Activated naive CD8-positive, alpha-beta T cell treated with anti-CD3 and anti-CD28 coated beads, Interleukin-2, amount 10 ng/mL, durations not matched to agents 7 days and 5 days (primary cell): Measurements from ENCODE around the gene ST3GAL2. TPM values are rescaled to one million over a fixed set of nuclear protein-coding genes. Genes with fewer than 3 reads are reported as not detected.
A peak's percentile ranks its signal among the peaks of the same experiment; 100 is the strongest.

Experiments used
- ATAC-seq: fragments of 150-1000 bp; cut with Tn5 transposase; one replicate; pipeline ENCODE4 v1.10.0; 2021; ENCODE audit warnings: low read depth, moderate library complexity
- POLR2A ChIA-PET: fragments of 350-600 bp; sonication (Branson Sonifier 250); formaldehyde crosslinking; loops from one replicate; lab custom pipeline; 2021; ENCODE audit warnings: antibody characterized with exemption; lab: Charles Lee
- DNase-seq: peaks from one replicate; pipeline ENCODE4 v3.0.0; 2021
- H3K27ac Mint-ChIP-seq: one replicate; pipeline ENCODE4 v1.8.0; 2022; ENCODE audit warnings: mild to moderate bottlenecking, mixed read lengths
- H3K27me3 Mint-ChIP-seq: one replicate; pipeline ENCODE4 v1.8.0; 2022; ENCODE audit warnings: mild to moderate bottlenecking, moderate library complexity, mixed read lengths
- H3K36me3 Mint-ChIP-seq: one replicate; pipeline ENCODE4 v1.8.0; 2021; ENCODE audit warnings: mild to moderate bottlenecking, mixed read lengths
- H3K4me1 Mint-ChIP-seq: one replicate; pipeline ENCODE4 v1.8.0; 2021; ENCODE audit warnings: mixed read lengths
- H3K4me3 Mint-ChIP-seq: one replicate; pipeline ENCODE4 v1.8.0; 2022; ENCODE audit warnings: mild to moderate bottlenecking, moderate library complexity, mixed read lengths
- H3K9me3 Mint-ChIP-seq: one replicate; pipeline ENCODE4 v1.8.0; 2021; ENCODE audit warnings: mixed read lengths
- total RNA-seq, 2 experiments: library from RNA; stranded (reverse); gene quantifications; one replicate each; pipeline ENCODE4 v1.2.3, GENCODE V29; 2021

ST3GAL2 gene, protein sequence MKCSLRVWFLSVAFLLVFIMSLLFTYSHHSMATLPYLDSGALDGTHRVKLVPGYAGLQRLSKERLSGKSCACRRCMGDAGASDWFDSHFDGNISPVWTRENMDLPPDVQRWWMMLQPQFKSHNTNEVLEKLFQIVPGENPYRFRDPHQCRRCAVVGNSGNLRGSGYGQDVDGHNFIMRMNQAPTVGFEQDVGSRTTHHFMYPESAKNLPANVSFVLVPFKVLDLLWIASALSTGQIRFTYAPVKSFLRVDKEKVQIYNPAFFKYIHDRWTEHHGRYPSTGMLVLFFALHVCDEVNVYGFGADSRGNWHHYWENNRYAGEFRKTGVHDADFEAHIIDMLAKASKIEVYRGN
- total RNA-seq, result 10 to 100 TPM; 31.9 to 38.6 TPM

DNA sequence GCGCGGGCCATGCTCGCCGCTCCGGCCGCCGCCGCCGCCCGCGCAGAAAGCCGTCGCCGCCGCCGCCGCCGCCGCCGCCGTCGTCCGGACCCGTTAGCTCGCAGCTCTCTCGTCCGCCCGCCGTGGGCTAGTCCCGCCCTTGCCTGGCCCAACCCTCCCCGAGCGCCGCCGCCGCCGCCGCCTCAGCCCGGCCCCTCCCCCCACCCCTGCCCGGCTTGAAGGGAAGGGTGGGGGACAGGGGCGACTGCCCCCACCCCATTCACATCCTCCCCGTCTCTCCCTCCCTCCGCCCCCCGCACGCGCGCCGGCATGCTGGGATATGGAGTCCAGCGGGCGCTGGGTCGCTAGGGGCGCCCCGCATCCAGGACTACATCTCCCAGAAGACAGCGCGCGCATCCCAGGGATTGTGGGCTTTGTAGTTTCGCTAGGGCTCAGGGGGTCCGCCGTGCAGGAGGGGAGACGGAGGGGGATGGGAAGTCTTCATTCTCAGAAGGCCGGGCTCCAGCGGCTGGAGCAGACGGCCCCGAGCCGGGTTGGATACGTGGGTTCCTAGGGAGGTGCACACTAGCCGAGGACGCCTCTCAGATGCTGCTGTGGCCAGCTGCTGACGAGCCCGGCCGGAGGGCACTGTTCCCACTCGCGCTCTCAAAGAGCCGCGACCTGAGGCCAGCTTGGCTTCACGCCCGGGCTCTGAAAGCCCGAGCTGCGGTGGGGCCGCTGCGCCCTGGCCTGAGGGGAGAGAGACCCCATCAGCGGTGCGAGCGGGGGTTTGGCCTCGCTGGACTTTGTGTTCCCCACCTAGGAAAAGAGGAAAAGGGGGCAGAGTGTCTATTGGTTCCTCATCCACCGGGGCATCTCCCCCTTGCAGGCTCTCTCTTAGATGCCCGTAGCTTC lies at the start of gene ST3GAL2:
Gene ST3GAL2 (minus strand): TSS at position 132 of the 894 bp plus-strand sequence. CDS start 40,570 bp downstream, outside the sequence.
- H3K4me3 Mint-ChIP-seq, result peak within 1 kb of the TSS; percentile 95
- POLR2A ChIA-PET, result interaction anchor here (1.7 to 3.1 kb wide), 6 partner anchors 15 to 92 kb away, joined by 6 to 32 read pairs (median 10); partner anchors contain the start of genes DDX19A and FCSK
- H3K4me1 Mint-ChIP-seq, result peaks cover 28% of the 10 kb centered on the region
- ATAC-seq, result peak; percentile 94
- no peaks in the 10 kb centered on the region for H3K27me3 Mint-ChIP-seq
- peak; percentile 93 for DNase-seq
- H3K9me3 Mint-ChIP-seq, result no peaks in the 10 kb centered on the region
- peaks cover 4% of the 10 kb centered on the region for H3K36me3 Mint-ChIP-seq
- H3K27ac Mint-ChIP-seq, result peak within 1 kb of the TSS; percentile 93

DNA sequence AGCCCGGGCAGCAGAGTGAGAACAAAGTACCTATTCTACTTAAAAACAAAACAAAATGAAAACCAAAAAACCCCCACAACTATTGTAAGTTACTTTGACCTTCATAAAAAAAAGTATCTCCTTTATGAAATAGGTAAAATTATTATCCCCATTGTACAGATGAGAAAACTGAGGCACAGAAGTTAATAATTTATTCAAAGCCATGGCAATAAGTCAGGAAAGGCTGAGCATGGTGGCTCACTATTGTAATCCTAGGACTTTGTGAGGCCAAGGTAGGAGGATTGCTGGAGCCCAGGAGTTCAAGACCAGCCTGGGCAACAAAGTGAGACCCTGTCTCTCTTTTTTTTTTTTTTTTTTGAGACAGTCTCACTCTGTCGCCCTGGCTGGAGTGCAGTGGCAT lies 46.0 kb upstream of the ST3GAL2 start:
- H3K36me3 Mint-ChIP-seq, result peaks cover 12% of the 10 kb centered on the region
- DNase-seq (no peak), ATAC-seq (no peak)
- no peak overlapping the region for H3K4me3 Mint-ChIP-seq
- no peaks in the 10 kb centered on the region for H3K9me3 Mint-ChIP-seq
- H3K27me3 Mint-ChIP-seq, result no peaks in the 10 kb centered on the region
- no peak overlapping the region for H3K27ac Mint-ChIP-seq
- H3K4me1 Mint-ChIP-seq, result no peaks in the 10 kb centered on the region
- POLR2A ChIA-PET, result interaction anchor here (0.7 to 1.0 kb wide), 2 partner anchors 104 to 196 kb away, joined by 3 to 4 read pairs; partner anchors contain the start of gene AARS1

DNA sequence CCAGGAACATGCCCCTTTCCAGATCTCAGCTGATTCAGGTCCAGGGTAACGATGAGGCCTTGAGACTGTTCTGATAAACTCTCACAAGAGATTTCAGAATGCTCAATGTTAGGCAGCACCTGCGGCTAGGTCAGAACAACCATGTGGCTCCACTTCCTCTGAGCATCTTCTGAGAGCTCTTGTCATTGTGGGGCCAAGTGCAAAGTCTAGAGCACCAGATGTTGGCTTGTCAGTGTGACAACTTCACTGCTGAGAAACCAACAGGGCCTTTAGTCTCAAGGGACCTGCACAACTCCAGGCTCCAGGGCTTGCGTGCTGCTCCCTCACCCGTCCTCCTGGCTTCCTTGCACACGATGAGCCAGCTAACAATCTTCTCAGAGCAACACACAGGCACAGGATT lies 44.5 kb upstream of the ST3GAL2 start:
- DNase-seq (no peak), ATAC-seq (no peak)
- no peak overlapping the region for H3K4me3 Mint-ChIP-seq
- peaks cover 10% of the 10 kb centered on the region for H3K36me3 Mint-ChIP-seq
- POLR2A ChIA-PET, result interaction anchor here (0.6 kb wide), 2 partner anchors 8 to 52 kb away, joined by 4 to 5 read pairs; no protein-coding TSS in a partner anchor
- no peaks in the 10 kb centered on the region for H3K27me3 Mint-ChIP-seq
- no peak overlapping the region for H3K27ac Mint-ChIP-seq
- H3K9me3 Mint-ChIP-seq, result no peaks in the 10 kb centered on the region
- H3K4me1 Mint-ChIP-seq, result peaks cover 5% of the 10 kb centered on the region

DNA sequence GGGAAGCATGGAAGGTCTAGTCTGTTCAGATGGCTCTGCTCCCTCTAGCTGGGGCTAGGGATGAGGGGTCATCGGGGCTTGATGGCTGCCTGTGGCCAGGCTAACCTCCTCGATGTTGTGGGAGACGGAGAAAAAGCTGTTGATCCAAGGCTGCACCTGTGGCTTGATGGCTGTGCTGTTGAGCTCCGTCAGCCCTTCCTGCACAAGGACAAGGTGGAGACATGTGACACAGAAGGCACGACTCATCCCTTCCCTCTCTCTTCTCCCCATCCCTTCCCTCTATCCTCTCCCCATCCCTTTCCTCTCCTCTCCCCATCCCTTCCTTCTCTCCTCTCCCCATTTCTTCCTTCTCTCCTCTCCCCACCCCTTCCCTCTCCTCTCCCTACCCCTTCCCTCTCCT lies 43.7 kb upstream of the ST3GAL2 start:
- no peak overlapping the region for H3K4me3 Mint-ChIP-seq
- no peak for DNase-seq
- POLR2A ChIA-PET, result no interaction called here
- no peak overlapping the region for H3K27ac Mint-ChIP-seq
- no peaks in the 10 kb centered on the region for H3K27me3 Mint-ChIP-seq
- ATAC-seq, result no peak
- no peaks in the 10 kb centered on the region for H3K9me3 Mint-ChIP-seq
- H3K36me3 Mint-ChIP-seq, result peaks cover 10% of the 10 kb centered on the region
- H3K4me1 Mint-ChIP-seq, result peaks cover 5% of the 10 kb centered on the region

DNA sequence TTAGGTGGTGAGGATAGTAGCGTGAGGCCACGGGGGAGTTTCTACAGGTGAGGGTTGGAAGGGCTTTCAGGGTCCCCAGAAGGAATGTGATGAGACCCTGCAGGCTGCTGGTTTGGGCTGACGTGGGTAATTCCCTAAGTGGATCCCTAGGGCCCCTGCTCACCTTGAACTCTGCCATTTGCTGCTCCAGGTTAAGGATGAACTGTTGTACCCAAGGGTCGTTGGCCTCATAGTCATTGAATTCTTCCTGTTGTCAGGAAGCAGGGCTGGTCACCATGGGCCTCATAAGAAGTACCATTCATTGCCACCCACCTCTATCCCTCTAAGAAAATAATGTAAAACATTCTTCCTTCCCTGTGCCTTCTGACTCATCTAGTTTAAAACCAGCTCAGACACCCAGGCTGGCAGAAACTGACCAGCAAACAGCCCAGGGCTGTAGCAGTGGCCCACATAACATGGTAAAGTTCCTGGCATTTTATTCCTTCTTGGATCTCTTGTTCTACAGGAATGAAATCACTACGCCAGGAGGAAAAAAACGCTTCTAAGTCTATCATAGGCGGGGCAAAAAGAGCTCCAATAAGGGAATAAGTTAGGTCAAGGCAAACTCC lies 43.1 kb upstream of the ST3GAL2 start:
- no peak for DNase-seq
- POLR2A ChIA-PET, result no interaction called here
- H3K4me3 Mint-ChIP-seq, result no peak overlapping the region
- ATAC-seq, result no peak
- H3K27ac Mint-ChIP-seq, result no peak overlapping the region
- H3K36me3 Mint-ChIP-seq, result peaks cover 10% of the 10 kb centered on the region
- H3K4me1 Mint-ChIP-seq, result peaks cover 8% of the 10 kb centered on the region
- H3K27me3 Mint-ChIP-seq, result no peaks in the 10 kb centered on the region
- no peaks in the 10 kb centered on the region for H3K9me3 Mint-ChIP-seq

DNA sequence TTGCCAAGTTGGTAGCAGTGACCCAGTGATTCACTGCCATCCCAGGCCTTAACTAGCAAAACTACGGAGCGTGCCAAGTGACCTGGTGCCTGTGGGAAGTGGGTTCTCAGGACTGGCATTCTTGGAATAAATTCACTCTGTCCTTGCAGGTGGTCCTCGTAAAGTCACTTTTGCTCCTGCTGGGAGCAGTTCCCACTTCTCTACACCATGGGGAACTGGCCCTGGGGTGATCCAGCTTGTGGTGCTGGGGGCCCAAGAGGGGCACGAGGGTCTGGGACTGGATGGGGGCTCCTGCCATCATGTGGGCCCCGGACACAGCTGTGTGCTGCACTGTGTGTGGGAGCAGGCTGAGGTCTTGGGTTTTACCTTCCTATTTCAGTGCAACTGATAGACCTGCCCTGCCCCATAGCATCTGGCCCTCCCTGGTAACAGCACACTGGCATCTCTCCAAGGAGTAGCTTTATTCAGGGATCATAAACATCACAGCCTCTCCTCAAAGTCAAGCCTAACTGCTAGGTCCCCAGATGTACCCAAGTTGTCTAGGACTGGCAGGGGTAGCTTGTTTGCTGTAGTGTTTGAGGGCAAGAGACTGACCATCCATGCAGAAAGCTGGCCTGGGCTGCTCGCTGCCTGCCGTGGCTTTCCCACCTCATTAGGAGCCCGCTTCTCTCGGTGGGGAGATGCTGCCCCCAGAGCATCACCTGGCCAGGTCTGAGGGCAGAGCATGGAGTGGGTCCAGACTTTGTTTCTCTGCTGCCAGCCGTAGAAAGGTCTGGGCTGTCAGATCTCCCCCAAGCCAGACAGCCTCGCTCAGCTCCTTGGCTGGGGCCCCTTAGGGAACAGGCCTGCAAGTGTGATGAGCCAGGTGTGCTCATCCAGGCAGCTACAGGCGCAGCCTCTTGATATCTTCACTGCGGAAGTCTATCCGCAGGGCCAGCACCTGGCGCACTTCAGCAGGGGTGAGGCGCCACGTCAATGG lies 41.5 kb upstream of the ST3GAL2 start:
- no peak for ATAC-seq
- Mint-ChIP-seq H3K9me3 (no peaks in the 10 kb centered on the region), H3K4me1 (peaks cover 14% of the 10 kb centered on the region), H3K4me3 (no peak overlapping the region), H3K27me3 (no peaks in the 10 kb centered on the region), H3K36me3 (peaks cover 3% of the 10 kb centered on the region), H3K27ac (no peak overlapping the region)
- DNase-seq, result no peak
- POLR2A ChIA-PET, result interaction anchor here (0.7 to 1.3 kb wide), 2 partner anchors 11 to 182 kb away, joined by 3 read pairs; partner anchors contain the start of gene DDX19B

DNA sequence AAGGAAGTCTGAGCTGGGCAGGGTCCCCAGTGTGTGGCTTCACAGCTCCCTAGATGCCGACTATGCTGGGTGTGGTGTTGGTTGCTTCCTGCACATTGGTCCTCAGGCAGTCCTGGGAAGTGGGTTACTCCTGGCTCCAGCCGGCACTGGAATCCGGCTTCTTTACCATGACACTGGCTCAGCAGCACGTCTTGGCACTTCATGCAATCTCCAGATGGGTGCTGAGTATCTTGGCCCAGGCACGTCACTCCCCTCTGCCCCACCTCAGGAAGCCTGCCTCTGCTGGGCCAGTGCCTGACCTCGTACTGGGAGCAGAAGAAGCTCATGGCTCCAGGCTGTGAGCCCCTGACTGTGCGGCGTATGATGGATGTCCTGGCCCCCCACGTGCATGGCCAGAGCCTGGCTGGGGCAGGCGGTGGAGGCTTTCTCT lies 40.0 kb upstream of the ST3GAL2 start:
- POLR2A ChIA-PET, result interaction anchor here (1.1 kb wide), 1 partner anchor 99 kb away, joined by 3 read pairs; no protein-coding TSS in a partner anchor
- no peaks in the 10 kb centered on the region for H3K9me3 Mint-ChIP-seq
- H3K4me3 Mint-ChIP-seq, result no peak overlapping the region
- H3K27ac Mint-ChIP-seq, result peak overlapping the region; percentile 51
- peaks cover 14% of the 10 kb centered on the region for H3K4me1 Mint-ChIP-seq
- H3K27me3 Mint-ChIP-seq, result no peaks in the 10 kb centered on the region
- DNase-seq, result no peak
- peaks cover 2% of the 10 kb centered on the region for H3K36me3 Mint-ChIP-seq
- ATAC-seq, result no peak

DNA sequence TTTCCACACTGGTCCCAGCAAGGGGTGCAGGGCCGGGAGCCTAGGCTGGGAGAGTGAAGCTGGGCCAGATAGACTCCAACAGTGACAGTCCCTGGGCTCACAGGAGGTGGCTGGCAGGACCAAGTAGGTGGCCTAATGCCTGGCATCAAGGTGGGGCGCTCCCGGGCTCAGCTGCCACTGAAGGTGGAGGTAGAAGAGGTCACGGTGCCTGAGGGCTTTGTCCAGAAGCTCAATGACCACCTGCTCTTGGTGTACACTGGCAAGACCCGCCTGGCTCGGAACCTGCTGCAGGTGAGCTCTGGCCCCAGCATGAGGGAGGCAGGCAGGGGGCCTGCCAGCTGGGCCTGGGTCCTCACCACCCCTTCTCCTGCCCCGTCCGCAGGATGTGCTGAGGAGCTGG lies 39.3 kb upstream of the ST3GAL2 start:
- Mint-ChIP-seq H3K9me3 (no peaks in the 10 kb centered on the region), H3K27me3 (no peaks in the 10 kb centered on the region), H3K27ac (peak overlapping the region; percentile 76), H3K4me1 (peaks cover 14% of the 10 kb centered on the region), H3K4me3 (no peak overlapping the region), H3K36me3 (peaks cover under 1% of the 10 kb centered on the region)
- DNase-seq, result no peak
- POLR2A ChIA-PET, result interaction anchor here (0.8 to 1.1 kb wide), 2 partner anchors 97 to 99 kb away, joined by 3 read pairs; no protein-coding TSS in a partner anchor
- no peak for ATAC-seq

DNA sequence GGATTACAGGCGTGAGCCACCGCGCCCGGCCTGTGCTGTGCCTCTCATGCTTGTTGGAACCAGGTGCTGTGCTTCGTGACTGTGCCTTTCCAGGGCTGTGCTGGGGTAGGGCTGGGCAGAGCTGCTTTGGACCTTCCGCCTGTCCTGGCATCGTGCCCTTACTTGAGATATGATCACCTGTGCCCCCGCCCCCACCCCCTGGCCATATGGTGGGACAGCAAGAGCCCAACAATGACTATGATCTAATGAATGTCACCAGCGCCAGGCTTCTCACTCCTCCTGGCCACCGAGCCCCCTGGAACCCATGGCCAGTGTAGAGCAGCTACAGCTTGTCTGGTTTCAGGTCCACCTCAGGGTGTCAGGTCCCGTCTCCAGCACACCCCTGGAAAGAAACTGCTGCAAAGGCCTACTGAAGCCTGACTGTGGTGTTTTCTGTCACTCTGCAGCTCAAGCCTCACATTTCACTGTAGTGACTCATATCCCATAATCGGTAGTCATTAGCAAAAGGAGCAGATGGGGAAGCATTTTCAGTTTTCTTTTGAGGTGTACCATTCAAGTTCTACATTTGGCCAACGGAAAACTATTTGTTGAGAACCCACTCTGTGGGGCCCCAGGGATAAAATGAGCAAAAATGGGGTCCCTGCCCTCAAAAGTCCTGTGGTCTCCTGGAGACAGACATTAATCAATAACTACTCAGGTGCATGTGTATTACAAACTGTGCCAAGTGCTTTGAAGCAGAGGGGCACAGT lies 37.5 kb upstream of the ST3GAL2 start:
- Mint-ChIP-seq H3K27ac (peak overlapping the region; percentile 79), H3K36me3 (no peaks in the 10 kb centered on the region), H3K9me3 (no peaks in the 10 kb centered on the region), H3K4me3 (no peak overlapping the region), H3K27me3 (no peaks in the 10 kb centered on the region), H3K4me1 (peaks cover 14% of the 10 kb centered on the region)
- POLR2A ChIA-PET, result interaction anchor here (0.8 kb wide), 1 partner anchor 10 kb away, joined by 3 read pairs; no protein-coding TSS in a partner anchor
- DNase-seq (no peak), ATAC-seq (peak; percentile 81)

DNA sequence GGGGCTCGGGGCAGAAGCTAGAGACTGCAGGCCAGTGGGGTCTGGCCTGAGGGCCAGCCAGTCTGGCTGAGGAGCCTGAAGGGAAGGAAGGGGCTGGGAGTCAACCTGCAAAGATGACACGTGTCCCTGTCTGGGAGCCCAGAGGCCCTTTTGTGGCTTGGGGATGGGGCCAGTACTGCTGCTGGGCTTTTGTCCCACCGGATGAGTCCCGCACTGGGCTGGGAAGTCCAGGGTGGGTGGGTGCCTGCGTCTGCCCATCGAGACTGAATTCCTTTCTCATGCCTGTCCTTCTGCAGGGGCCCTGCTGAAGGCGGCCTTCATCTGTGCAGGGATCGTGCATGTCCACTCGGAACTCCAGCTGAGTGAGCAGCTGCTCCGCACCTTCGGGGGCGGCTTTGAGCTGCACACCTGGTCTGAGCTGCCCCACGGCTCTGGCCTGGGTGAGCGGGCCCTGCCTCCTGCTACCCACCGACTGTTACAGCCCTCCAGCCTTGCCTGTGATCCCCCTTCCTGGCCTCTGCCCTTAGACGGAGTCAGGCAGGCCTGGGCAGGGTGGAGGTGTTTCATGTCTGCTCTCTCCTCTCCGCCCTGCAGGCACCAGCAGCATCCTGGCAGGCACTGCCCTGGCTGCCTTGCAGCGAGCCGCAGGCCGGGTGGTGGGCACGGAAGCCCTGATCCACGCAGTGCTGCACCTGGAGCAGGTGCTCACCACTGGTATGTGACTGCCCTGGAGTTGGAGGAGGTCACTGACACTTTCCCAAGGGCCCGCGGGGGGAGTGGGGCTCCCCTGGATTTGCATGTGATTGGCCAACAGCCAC lies 36.4 kb upstream of the ST3GAL2 start:
- H3K4me1 Mint-ChIP-seq, result peaks cover 14% of the 10 kb centered on the region
- no peak overlapping the region for H3K27ac Mint-ChIP-seq
- no peaks in the 10 kb centered on the region for H3K36me3 Mint-ChIP-seq
- no peaks in the 10 kb centered on the region for H3K27me3 Mint-ChIP-seq
- POLR2A ChIA-PET, result no interaction called here
- DNase-seq (no peak), ATAC-seq (no peak)
- H3K9me3 Mint-ChIP-seq, result no peaks in the 10 kb centered on the region
- H3K4me3 Mint-ChIP-seq, result no peak overlapping the region
